Glutamatergic neuron (in vitro differentiated cells): ENCODE measurements around the gene IGLL1. TPM values are rescaled to one million over a fixed set of nuclear protein-coding genes. Genes with fewer than 3 reads are reported as not detected.
"Not testable (repeated sequence)": the region's sequence is repeated elsewhere in the genome, so short reads cannot be mapped to it uniquely, and the experiment has no call there.

Source experiments
- DNase-seq: peaks from one replicate; pipeline ENCODE4 v3.0.0; 2022
- H3K27ac Mint-ChIP-seq: one replicate; pipeline ENCODE4 v1.8.0; 2020; ENCODE audit warnings: mild to moderate bottlenecking, mixed read lengths, inconsistent platforms; ENCODE audit not compliant: unreplicated experiment
- H3K27me3 Mint-ChIP-seq: one replicate; pipeline ENCODE4 v1.8.0; 2020; ENCODE audit warnings: mild to moderate bottlenecking, moderate library complexity, mixed read lengths, inconsistent platforms; ENCODE audit not compliant: unreplicated experiment
- H3K36me3 Mint-ChIP-seq: one replicate; pipeline ENCODE4 v1.8.0; 2020; ENCODE audit warnings: mild to moderate bottlenecking, mixed read lengths, inconsistent platforms; ENCODE audit not compliant: unreplicated experiment
- H3K4me1 Mint-ChIP-seq: one replicate; pipeline ENCODE4 v1.8.0; 2020; ENCODE audit warnings: mild to moderate bottlenecking, low read depth, mixed read lengths, inconsistent platforms; ENCODE audit not compliant: unreplicated experiment
- H3K4me3 Mint-ChIP-seq: one replicate; pipeline ENCODE4 v1.8.0; 2020; ENCODE audit warnings: mild to moderate bottlenecking, mixed read lengths, inconsistent platforms; ENCODE audit not compliant: unreplicated experiment
- H3K9me3 Mint-ChIP-seq: one replicate; pipeline ENCODE4 v1.8.0; 2020; ENCODE audit warnings: mild to moderate bottlenecking, moderate library complexity, mixed read lengths, inconsistent platforms; ENCODE audit not compliant: unreplicated experiment
- total RNA-seq: library from RNA; stranded (reverse); fragmentation: NEBNext Ultra II Directional; extraction: Animal tissue kit (Norgen Biotek cat#: 25700); gene quantifications from one replicate; pipeline ENCODE4 v1.2.1, GENCODE V29; 2021; ENCODE audit not compliant: unreplicated experiment
- TF ChIP-seq, protein P1 (sequence below): fragments of 200-600 bp; sonication (generic); IDR thresholded peaks from one replicate; pipeline ENCODE4 v1.5.0; 2021; ENCODE audit not compliant: partially characterized antibody, unreplicated experiment

IGLL1 gene
- total RNA-seq, 1 donor from 2014 or later, result not detected

DNA sequence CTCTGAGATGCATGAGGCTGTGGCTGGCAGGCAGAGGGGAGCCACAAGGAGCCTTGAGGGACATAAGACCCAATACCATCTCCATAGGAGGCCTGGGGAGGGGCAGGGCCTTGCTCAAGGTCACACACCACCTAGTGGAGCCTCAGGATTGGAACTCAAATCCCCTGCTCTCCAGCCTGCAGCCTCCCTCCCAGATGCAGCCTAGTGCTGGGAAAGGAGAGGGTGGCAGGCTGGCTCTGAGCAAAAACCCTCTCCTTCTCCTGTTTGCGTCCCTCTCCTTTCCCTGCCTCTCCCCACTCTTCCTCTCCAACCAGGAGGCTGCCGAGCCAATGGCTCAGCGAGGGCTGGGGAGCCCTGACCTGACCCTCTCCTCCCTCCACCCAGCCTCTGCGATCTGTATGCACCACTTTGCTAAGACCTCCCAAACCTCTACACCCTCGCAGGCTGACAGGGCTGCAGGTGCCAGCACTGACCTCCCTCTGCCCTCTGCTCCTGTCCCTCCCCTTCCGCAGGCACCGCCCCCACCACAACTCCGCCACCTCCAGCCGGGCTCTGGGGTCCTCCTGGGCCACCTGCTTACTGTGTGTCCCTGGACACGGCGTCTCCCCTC lies 14.7 kb downstream of the IGLL1 start:
- peak; percentile 56 for DNase-seq
- TF ChIP-seq, protein P1, sequence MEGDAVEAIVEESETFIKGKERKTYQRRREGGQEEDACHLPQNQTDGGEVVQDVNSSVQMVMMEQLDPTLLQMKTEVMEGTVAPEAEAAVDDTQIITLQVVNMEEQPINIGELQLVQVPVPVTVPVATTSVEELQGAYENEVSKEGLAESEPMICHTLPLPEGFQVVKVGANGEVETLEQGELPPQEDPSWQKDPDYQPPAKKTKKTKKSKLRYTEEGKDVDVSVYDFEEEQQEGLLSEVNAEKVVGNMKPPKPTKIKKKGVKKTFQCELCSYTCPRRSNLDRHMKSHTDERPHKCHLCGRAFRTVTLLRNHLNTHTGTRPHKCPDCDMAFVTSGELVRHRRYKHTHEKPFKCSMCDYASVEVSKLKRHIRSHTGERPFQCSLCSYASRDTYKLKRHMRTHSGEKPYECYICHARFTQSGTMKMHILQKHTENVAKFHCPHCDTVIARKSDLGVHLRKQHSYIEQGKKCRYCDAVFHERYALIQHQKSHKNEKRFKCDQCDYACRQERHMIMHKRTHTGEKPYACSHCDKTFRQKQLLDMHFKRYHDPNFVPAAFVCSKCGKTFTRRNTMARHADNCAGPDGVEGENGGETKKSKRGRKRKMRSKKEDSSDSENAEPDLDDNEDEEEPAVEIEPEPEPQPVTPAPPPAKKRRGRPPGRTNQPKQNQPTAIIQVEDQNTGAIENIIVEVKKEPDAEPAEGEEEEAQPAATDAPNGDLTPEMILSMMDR, result no peak
- Mint-ChIP-seq H3K27me3 (peaks cover 25% of the 10 kb centered on the region), H3K4me1 (peaks cover 7% of the 10 kb centered on the region), H3K4me3 (peak overlapping the region; percentile 86), H3K9me3 (peaks cover 15% of the 10 kb centered on the region), H3K27ac (peak overlapping the region; percentile 73), H3K36me3 (no peaks in the 10 kb centered on the region)

- Mint-ChIP-seq H3K9me3 (peaks cover 15% of the 10 kb centered on the region), H3K36me3 (no peaks in the 10 kb centered on the region), H3K27me3 (peaks cover 25% of the 10 kb centered on the region), H3K4me3 (peak overlapping the region; percentile 42), H3K4me1 (peaks cover 7% of the 10 kb centered on the region), H3K27ac (peak overlapping the region; percentile 14)
- DNase-seq, result no peak
- TF ChIP-seq, protein P1, result no peak
Measured at GRCh38 chr22:23564276-23564675, 15.8 kb downstream of the IGLL1 start.

- Mint-ChIP-seq H3K4me1 (peaks cover 7% of the 10 kb centered on the region), H3K27me3 (peaks cover 23% of the 10 kb centered on the region), H3K27ac (no peak overlapping the region), H3K9me3 (peaks cover 17% of the 10 kb centered on the region), H3K4me3 (no peak overlapping the region), H3K36me3 (no peaks in the 10 kb centered on the region)
- TF ChIP-seq, protein P1, result no peak
- DNase-seq, result no peak
Measured at GRCh38 chr22:23563111-23563510, 17.0 kb downstream of the IGLL1 start.

GRCh38 chr22:23562186-23562585 lies 17.9 kb downstream of the IGLL1 start:
- no peak for DNase-seq
- Mint-ChIP-seq H3K36me3 (no peaks in the 10 kb centered on the region), H3K4me1 (peaks cover 7% of the 10 kb centered on the region), H3K4me3 (no peak overlapping the region), H3K27ac (no peak overlapping the region), H3K27me3 (peaks cover 21% of the 10 kb centered on the region), H3K9me3 (peaks cover 13% of the 10 kb centered on the region)
- TF ChIP-seq, protein P1, result no peak

GRCh38 chr22:23561025-23561510 lies 19.0 kb downstream of the IGLL1 start:
- H3K27ac Mint-ChIP-seq, H3K4me1 Mint-ChIP-seq: not testable (repeated sequence)

GRCh38 chr22:23560215-23560614 lies 19.9 kb downstream of the IGLL1 start:
- not testable (repeated sequence) for H3K4me1 Mint-ChIP-seq, H3K27ac Mint-ChIP-seq, H3K9me3 Mint-ChIP-seq, DNase-seq, H3K36me3 Mint-ChIP-seq, H3K4me3 Mint-ChIP-seq
- peaks cover 16% of the 10 kb centered on the region for H3K27me3 Mint-ChIP-seq

More at GRCh38 chr22:23561025-23561510, 19.0 kb downstream of the IGLL1 start:
- not testable (repeated sequence) for H3K4me3 Mint-ChIP-seq, H3K36me3 Mint-ChIP-seq, DNase-seq
- H3K9me3 Mint-ChIP-seq, result peaks cover 13% of the 10 kb centered on the region
- peaks cover 19% of the 10 kb centered on the region for H3K27me3 Mint-ChIP-seq
